Suprapubic skin (tissue), 4 donors: ENCODE measurements around the gene TSPEAR. TPM values are rescaled to one million over a fixed set of nuclear protein-coding genes. Genes with fewer than 3 reads are reported as not detected.

Source experiments
- DNase-seq, 2 donors: peaks; one replicate each; pipeline ENCODE4 v3.0.0-alpha.2; 2019; ENCODE audit warnings: low spot score in 2 of 2
- H3K27ac ChIP-seq: fragments of 200-600 bp; sonication (generic); one replicate; pipeline ENCODE4 v1.5.1; 2019
- H3K27me3 ChIP-seq: fragments of 200-600 bp; sonication (generic); one replicate; pipeline ENCODE4 v1.5.1; 2019
- H3K36me3 ChIP-seq: fragments of 200-600 bp; sonication (generic); one replicate; pipeline ENCODE4 v1.5.1; 2019
- H3K4me1 ChIP-seq: fragments of 200-600 bp; sonication (generic); one replicate; pipeline ENCODE4 v1.5.1; 2019
- H3K4me3 ChIP-seq: fragments of 200-600 bp; sonication (generic); one replicate; pipeline ENCODE4 v1.5.1; 2019; ENCODE audit warnings: mild to moderate bottlenecking
- H3K9me3 ChIP-seq: fragments of 200-600 bp; sonication (generic); one replicate; pipeline ENCODE4 v1.5.1; 2019
- CTCF ChIP-seq, 2 donors: fragments of 200-600 bp in 1 of 2; fragments of 450-650 bp in 1 of 2; sonication (generic) in 1 of 2; IDR thresholded peaks; one replicate each; pipeline ENCODE4 v1.5.1; 2016 to 2019; ENCODE audit warnings: antibody characterized with exemption in 2 of 2, mild to moderate bottlenecking in 1 of 2, moderate library complexity in 1 of 2
- EP300 ChIP-seq: sonication (generic); formaldehyde crosslinking; IDR thresholded peaks from one replicate; pipeline ENCODE4 v1.6.1; 2017; ENCODE audit warnings: antibody characterized with exemption
- POLR2A ChIP-seq, 2 donors: fragments of 450-650 bp; IDR thresholded peaks; one replicate each; pipeline ENCODE4 v1.6.1; 2017; ENCODE audit warnings: antibody characterized with exemption in 2 of 2, mild to moderate bottlenecking in 2 of 2, moderate library complexity in 2 of 2
- POLR2AphosphoS5 ChIP-seq, 3 donors: sonication (generic); formaldehyde crosslinking; IDR thresholded peaks; one replicate each; pipeline ENCODE4 v1.6.1; 2017; ENCODE audit warnings: antibody characterized with exemption in 3 of 3
- WGBS: methylation state at CpG from one replicate; pipeline ENCODE4 v1.1.5; 2018; 5-methylcytosine and 5-hydroxymethylcytosine counted together
- total RNA-seq, 4 donors: library from RNA; depleted of rRNA; stranded (reverse); fragments of >200 nt; gene quantifications; one replicate each; pipeline ENCODE4 v1.1.0, GENCODE V29; 2016

TSPEAR gene
- total RNA-seq, 4 donors from 2014 or later = 0.21 to 0.59 (median 0.32) TPM; not detected in 1

DNA sequence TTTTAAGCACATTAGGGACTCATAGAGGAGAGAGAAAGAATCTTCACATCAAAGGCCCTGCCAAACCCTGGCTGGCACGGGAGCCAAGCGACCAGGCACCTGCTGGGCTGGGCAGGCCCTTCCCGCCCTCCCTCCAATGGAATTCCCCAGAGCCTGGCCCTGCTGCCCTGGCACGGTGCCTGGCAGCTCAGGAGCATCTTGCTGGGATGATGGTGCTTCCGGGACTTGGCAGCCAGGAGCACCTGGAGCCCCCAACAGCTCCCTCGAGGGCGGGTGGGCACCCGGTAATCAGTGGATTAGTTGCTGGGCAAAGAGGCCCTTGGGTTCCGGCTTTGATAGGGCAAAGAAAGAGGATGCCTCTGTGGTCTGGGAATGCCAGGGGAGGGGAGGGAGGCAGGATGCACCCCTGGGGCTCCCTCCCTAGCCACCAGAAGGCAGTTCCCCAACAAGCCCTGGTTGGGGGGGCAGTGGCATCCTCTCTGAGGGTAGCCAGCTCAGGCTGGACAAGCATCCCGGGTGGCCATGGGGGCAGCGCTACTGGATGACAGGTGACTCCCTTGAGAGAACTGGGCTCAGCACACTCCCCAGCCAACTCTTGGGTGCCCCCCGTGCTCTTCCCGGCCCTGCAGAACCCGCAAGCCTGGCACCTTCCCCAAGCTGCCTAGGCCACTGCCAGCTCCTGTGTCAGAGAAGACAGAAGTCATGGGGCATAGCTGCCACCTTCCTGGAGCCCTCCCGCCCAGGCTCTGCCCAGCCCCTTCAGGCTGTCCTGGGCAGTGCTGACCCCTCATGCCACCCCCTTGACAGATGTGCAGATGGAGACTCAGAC lies 197.8 kb downstream of the TSPEAR start:
- Histone ChIP-seq H3K36me3 (no peaks in the 10 kb centered on the region), H3K9me3 (no peaks in the 10 kb centered on the region), H3K4me1 (peaks cover 19% of the 10 kb centered on the region), H3K27me3 (peaks cover 29% of the 10 kb centered on the region), H3K27ac (no peak overlapping the region), H3K4me3 (no peak overlapping the region)
- TF ChIP-seq EP300 (no peak), POLR2A (IDR thresholded peaks at IDR 0.05) (no peak), CTCF (IDR thresholded peaks at IDR 0.05) (no peak)
- 68% methylated on average over 6 of the region's 15 CpGs for WGBS
- DNase-seq = no peak

GRCh38 chr21:44512496-44513388 lies 198.6 kb downstream of the TSPEAR start:
- Histone ChIP-seq H3K36me3 (no peaks in the 10 kb centered on the region), H3K9me3 (no peaks in the 10 kb centered on the region), H3K27me3 (peaks cover 33% of the 10 kb centered on the region), H3K4me3 (no peak overlapping the region), H3K4me1 (peaks cover 19% of the 10 kb centered on the region), H3K27ac (no peak overlapping the region)
- TF ChIP-seq POLR2A (IDR thresholded peaks at IDR 0.05) (no peak), CTCF (IDR thresholded peaks at IDR 0.05) (no peak), EP300 (no peak), POLR2AphosphoS5 (IDR thresholded peaks at IDR 0.05) (no peak)
- no peak for DNase-seq
- WGBS = 78% methylated on average over 5 of the region's 21 CpGs

DNA sequence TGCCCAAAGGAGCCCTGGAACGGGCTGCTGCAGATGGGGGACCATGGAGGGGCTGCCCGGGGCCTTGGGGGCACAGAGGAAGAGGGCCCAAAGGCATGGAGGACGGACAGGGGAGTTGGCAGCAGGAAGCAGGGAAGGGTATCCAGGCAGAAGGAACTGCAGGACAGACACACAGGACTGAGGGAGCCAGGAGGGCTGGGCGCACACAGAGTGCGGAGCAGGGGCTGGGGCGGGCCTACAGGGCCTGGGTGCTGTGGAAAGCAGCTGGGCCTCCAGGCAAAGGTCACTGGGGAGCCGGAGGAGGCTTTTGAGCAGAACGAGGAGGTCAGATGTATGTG lies 199.5 kb downstream of the TSPEAR start:
- H3K4me3 ChIP-seq = no peak overlapping the region
- WGBS = 76% methylated on average over 5 of the region's 8 CpGs
- peaks cover 35% of the 10 kb centered on the region for H3K27me3 ChIP-seq
- peaks cover 19% of the 10 kb centered on the region for H3K4me1 ChIP-seq
- no peak overlapping the region for H3K27ac ChIP-seq
- no peak for DNase-seq
- no peaks in the 10 kb centered on the region for H3K36me3 ChIP-seq
- H3K9me3 ChIP-seq = no peaks in the 10 kb centered on the region
- TF ChIP-seq POLR2A (IDR thresholded peaks at IDR 0.05) = no peak
- TF ChIP-seq CTCF (IDR thresholded peaks at IDR 0.05) = no peak
- TF ChIP-seq POLR2AphosphoS5 (IDR thresholded peaks at IDR 0.05) = no peak
- TF ChIP-seq EP300 = no peak

GRCh38 chr21:44511219-44511937 lies 200.0 kb downstream of the TSPEAR start:
- no peak for DNase-seq
- no peaks in the 10 kb centered on the region for H3K36me3 ChIP-seq
- H3K4me3 ChIP-seq = no peak overlapping the region
- H3K4me1 ChIP-seq = peaks cover 19% of the 10 kb centered on the region
- WGBS = 66% methylated on average over 9 of the region's 11 CpGs
- no peaks in the 10 kb centered on the region for H3K9me3 ChIP-seq
- TF ChIP-seq POLR2AphosphoS5 (IDR thresholded peaks at IDR 0.05) (no peak), CTCF (IDR thresholded peaks at IDR 0.05) (no peak), POLR2A (IDR thresholded peaks at IDR 0.05) (no peak), EP300 (no peak)
- no peak overlapping the region for H3K27ac ChIP-seq
- peaks cover 40% of the 10 kb centered on the region for H3K27me3 ChIP-seq
